ENCODE measurements around the gene PRR27.

DNA sequence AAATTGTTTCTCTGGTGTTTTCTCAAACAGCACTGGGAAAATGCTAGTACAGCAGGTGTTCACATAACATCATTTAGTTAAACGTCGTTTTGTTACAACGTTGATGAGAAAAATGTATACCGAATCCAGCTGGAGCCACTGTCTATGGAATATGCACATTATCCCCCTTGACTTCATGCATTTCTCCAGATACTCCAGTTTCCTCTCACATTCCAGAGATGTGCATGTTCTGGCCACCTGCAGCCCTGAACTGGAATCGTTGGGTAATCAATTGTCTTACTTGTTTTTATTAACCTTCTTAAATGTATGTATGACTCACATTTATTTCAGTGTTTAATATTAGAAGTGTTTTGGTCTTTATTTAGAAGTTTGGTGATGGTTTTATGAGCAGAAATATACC, 23.1 kb downstream of the PRR27 start:
- TF ChIP-seq CTCF (IDR thresholded peaks at IDR 0.05) (no peak), ZFX (IDR thresholded peaks at IDR 0.05; ENCODE audit: borderline replicate concordance) (no peak)
